Jurkat, Clone E6-1 (cell line): ENCODE data around the gene BMP8B.
"Not testable (repeated sequence)": the region's sequence is repeated elsewhere in the genome, so short reads cannot be mapped to it uniquely, and the experiment has no call there.

Source experiments
- DNase-seq: peaks from one replicate; pipeline ENCODE4 v3.0.0-alpha.2; 2011; ENCODE audit warnings: low read depth, low spot score
- H3K4me3 ChIP-seq: 2 replicates; pipeline ENCODE4 v1.5.1; 2011; ENCODE audit warnings: mild to moderate bottlenecking, low read length, control low read depth, moderate library complexity

The BMP8B gene

GRCh38 chr1:39763619-39764374, 24.9 kb downstream of the BMP8B start:
- not testable (repeated sequence) for DNase-seq, H3K4me3 ChIP-seq

GRCh38 chr1:39762550-39763540, 25.8 kb downstream of the BMP8B start:
- DNase-seq: no peak
- H3K4me3 ChIP-seq: no peak overlapping the region

- no peak overlapping the region for H3K4me3 ChIP-seq
- DNase-seq: no peak
These were observed 27.0 kb downstream of the BMP8B start for GRCh38 chr1:39761557-39762260.

- H3K4me3 ChIP-seq: no peak overlapping the region
- no peak for DNase-seq
These were observed 27.6 kb downstream of the BMP8B start for GRCh38 chr1:39761016-39761415.

- H3K4me3 ChIP-seq: no peak overlapping the region
- DNase-seq: no peak
These were observed 28.3 kb downstream of the BMP8B start for GRCh38 chr1:39760074-39761008.

GRCh38 chr1:39759436-39759726, 29.3 kb downstream of the BMP8B start:
- no peak for DNase-seq
- no peak overlapping the region for H3K4me3 ChIP-seq

GRCh38 chr1:39758556-39759435, 29.9 kb downstream of the BMP8B start:
- DNase-seq: no peak
- no peak overlapping the region for H3K4me3 ChIP-seq

- no peak for DNase-seq
- H3K4me3 ChIP-seq: no peak overlapping the region
These were observed 31.2 kb downstream of the BMP8B start for GRCh38 chr1:39757501-39757900.

- no peak for DNase-seq
- no peak overlapping the region for H3K4me3 ChIP-seq
These were observed 32.6 kb downstream of the BMP8B start for GRCh38 chr1:39755965-39756659.

GRCh38 chr1:39754906-39755504, 33.7 kb downstream of the BMP8B start:
- no peak overlapping the region for H3K4me3 ChIP-seq
- DNase-seq: no peak

- no peak overlapping the region for H3K4me3 ChIP-seq
- DNase-seq: no peak
These were observed 34.6 kb downstream of the BMP8B start for GRCh38 chr1:39754026-39754570.

- no peak for DNase-seq
- no peak overlapping the region for H3K4me3 ChIP-seq
These were observed 35.3 kb downstream of the BMP8B start for GRCh38 chr1:39753132-39754025.

GRCh38 chr1:39752703-39753102, 36.0 kb downstream of the BMP8B start:
- H3K4me3 ChIP-seq: no peak overlapping the region

GRCh38 chr1:39751595-39751994, 37.1 kb downstream of the BMP8B start:
- DNase-seq: no peak
- no peak overlapping the region for H3K4me3 ChIP-seq

More at GRCh38 chr1:39752703-39753102, 36.0 kb downstream of the BMP8B start:
- no peak for DNase-seq

GRCh38 chr1:39745016-39745670, 43.5 kb downstream of the BMP8B start:
- DNase-seq: no peak
- no peak overlapping the region for H3K4me3 ChIP-seq
